HepG2 (cell line): ENCODE data around the gene RNASE11. TPM values are rescaled to one million over a fixed set of nuclear protein-coding genes. Genes with fewer than 3 reads are reported as not detected.

Experiments used
- ATAC-seq: fragments of 200-7000 bp; cut with Tn5 transposase; 3 replicates; pipeline ENCODE4 v1.9.1; 2020; ENCODE audit warnings: mild to moderate bottlenecking, moderate library complexity
- BruUV-seq: library from RNA; stranded (reverse); fragments of 400-500 nt; replicated peaks from 2 replicates; lab custom pipeline; 2021; lab: Mats Ljungman, UMichigan
- CTCF ChIA-PET: fragments of 300-600 bp; formaldehyde crosslinking; extraction: SDS; loops from one replicate; lab custom pipeline; 2021; ENCODE audit warnings: low total read pairs, inconsistent platforms, low intra/inter-chr PET ratio; lab: Yijun Ruan, JAX
- POLR2A ChIA-PET: fragments of 350-600 bp; sonication (Branson Sonifier 250); formaldehyde crosslinking; loops from one replicate; lab custom pipeline; 2020; ENCODE audit warnings: antibody characterized with exemption, inconsistent platforms; lab: Yijun Ruan, JAX
- DNase-seq: peaks from one replicate; pipeline ENCODE4 v3.0.0-alpha.2; 2015; ENCODE audit warnings: low spot score
- FAIRE-seq: peaks from 3 replicates; lab custom pipeline; 2011; peaks lifted over from hg19 to GRCh38; lab: Jason Lieb, UNC
- H2AFZ ChIP-seq: one replicate; pipeline ENCODE4 v1.6.1; 2011; ENCODE audit warnings: low read length, inconsistent platforms
- H3K27ac ChIP-seq: fragments of 300-600 bp; 3 replicates; pipeline ENCODE4 v1.8.0; 2011; ENCODE audit warnings: mixed run types, mild to moderate bottlenecking, mixed read lengths, low read length, inconsistent platforms; ENCODE audit not compliant: insufficient read depth; ENCODE audit errors: extremely low read length
- H3K27me3 ChIP-seq, 2 experiments: fragments of 200-600 bp in 1 of 2; 2 replicates in 1 of 2; 3 replicates in 1 of 2; pipeline versions ENCODE4 v1.6.0 to v1.8.0; 2011; ENCODE audit warnings: low read length in 2 of 2, mild to moderate bottlenecking in 2 of 2, moderate library complexity in 2 of 2, inconsistent platforms in 1 of 2; ENCODE audit not compliant: insufficient read depth in 2 of 2, control insufficient read depth in 1 of 2
- H3K36me3 ChIP-seq, 2 experiments: fragments of 200-600 bp in 1 of 2; replicated peaks in 1 of 2; 2 replicates in 1 of 2; 3 replicates in 1 of 2; pipeline versions ENCODE4 v1.5.1 to v1.8.0; 2011; ENCODE audit warnings: low read length in 2 of 2, inconsistent platforms in 1 of 2; ENCODE audit not compliant: insufficient read depth in 2 of 2, control insufficient read depth in 1 of 2
- H3K4me1 ChIP-seq: 2 replicates; pipeline ENCODE4 v1.5.1; 2012; ENCODE audit warnings: low read length, inconsistent platforms; ENCODE audit not compliant: insufficient read depth
- H3K4me2 ChIP-seq: 2 replicates; pipeline ENCODE4 v1.6.0; 2011; ENCODE audit warnings: low read depth, low read length, inconsistent platforms
- H3K4me3 ChIP-seq, 3 experiments: fragments of 200-600 bp in 1 of 3; sonication (generic), shearing (Covaris generic) in 1 of 3; replicated peaks in 1 of 3; 2 replicates each; pipeline ENCODE4 v1.5.1; 2011 to 2016; ENCODE audit warnings: low read length in 3 of 3, inconsistent platforms in 2 of 3, low read depth in 2 of 3, mild to moderate bottlenecking in 2 of 3, control low read depth in 1 of 3, mixed read lengths in 1 of 3; ENCODE audit not compliant: insufficient read depth in 1 of 3
- H3K79me2 ChIP-seq: one replicate; pipeline ENCODE4 v1.6.1; 2011; ENCODE audit warnings: low read length, inconsistent platforms; ENCODE audit not compliant: insufficient read depth
- H3K9ac ChIP-seq: 2 replicates; pipeline ENCODE4 v1.6.0; 2011; ENCODE audit warnings: mild to moderate bottlenecking, low read depth, low read length, inconsistent platforms; ENCODE audit not compliant: insufficient read depth
- H3K9me3 ChIP-seq: 2 replicates; pipeline ENCODE4 v1.5.1; 2012; ENCODE audit warnings: mild to moderate bottlenecking, low read length
- H4K20me1 ChIP-seq: 2 replicates; pipeline ENCODE4 v1.6.0; 2011; ENCODE audit warnings: inconsistent platforms, mild to moderate bottlenecking, low read length, moderate library complexity; ENCODE audit not compliant: insufficient read depth
- EP300 ChIP-seq, 3 experiments: sonication (generic) in 1 of 3; formaldehyde crosslinking in 1 of 3; IDR thresholded peaks; 2 replicates each; pipeline versions ENCODE4 v1.5.1 to v1.6.1; 2011 to 2020; ENCODE audit warnings: low read depth in 2 of 3, low read length in 2 of 3, borderline replicate concordance in 1 of 3, improper control_type of control experiment in 1 of 3, mild to moderate bottlenecking in 1 of 3, missing genetic modification reagents in 1 of 3, moderate library complexity in 1 of 3
- GABPA ChIP-seq, 2 experiments: IDR thresholded peaks; 2 replicates each; pipeline ENCODE4 v1.6.1; 2011 to 2016; ENCODE audit warnings: low read depth in 2 of 2, low read length in 1 of 2, missing biosample characterization in 1 of 2, missing genetic modification characterization in 1 of 2
- ONECUT2 ChIP-seq: sonication (generic); formaldehyde crosslinking; IDR thresholded peaks from 2 replicates; pipeline ENCODE4 v1.4.0; 2020; ENCODE audit warnings: missing genetic modification reagents
- SMARCC2 ChIP-seq: fragments of 450-650 bp; IDR thresholded peaks from 2 replicates; pipeline ENCODE4 v1.6.1; 2017; ENCODE audit warnings: antibody characterized with exemption, mild to moderate bottlenecking
- ZNF205 ChIP-seq: IDR thresholded peaks from 2 replicates; pipeline ENCODE4 v1.6.1; 2018; ENCODE audit warnings: missing biosample characterization, missing genetic modification reagents
- WGBS: methylation state at CpG from one replicate; pipeline ENCODE4 v1.1.6; 2017; ENCODE audit warnings: low lambda C conversion rate; 5-methylcytosine and 5-hydroxymethylcytosine counted together
- in situ Hi-C: cut with HindIII; loops from 2 replicates; pipeline ENCODE4 v1.10.0; 2017; ENCODE audit warnings: low pct_unique_long_range_greater_than_20kb; ENCODE audit not compliant: extremely low pct_ligation_motif_present
- intact Hi-C: fragments of 100-400 bp; cut with micrococcal nuclease; formaldehyde crosslinking; loops from one replicate; pipeline ENCODE4 v1.10.0; 2022; ENCODE audit not compliant: unreplicated experiment
- polyA plus RNA-seq, 8 experiments: library from polyadenylated mRNA; depleted of rRNA in 3 of 8; stranded (reverse) in 7 of 8; unstranded in 1 of 8; fragments of >200 nt; fragmentation: Illumina TruSeq in 4 of 8; extraction: Trizol in 4 of 8; gene quantifications; 2 replicates each; pipeline versions ENCODE4 v1.2.1 to v1.2.3, GENCODE V29; 2011 to 2016; ENCODE audit warnings: low read depth in 4 of 8, missing spikeins in 1 of 8, mixed read lengths in 1 of 8; ENCODE audit not compliant: insufficient read depth in 1 of 8
- total RNA-seq, 5 experiments: library from RNA; depleted of rRNA; stranded (reverse); fragments of >200 nt; fragmentation: Illumina TruSeq; extraction: Trizol; gene quantifications; 2 replicates each; pipeline ENCODE4 v1.2.3, GENCODE V29; 2016; ENCODE audit warnings: low read depth in 1 of 5
- TF ChIP-seq, protein P1 (sequence below): sonication (generic); formaldehyde crosslinking; IDR thresholded peaks from 2 replicates; pipeline ENCODE4 v1.4.0; 2020; ENCODE audit warnings: missing genetic modification reagents
- TF ChIP-seq, protein P2 (sequence below): sonication (generic); formaldehyde crosslinking; IDR thresholded peaks from 2 replicates; pipeline ENCODE4 v1.4.0; 2020; ENCODE audit warnings: missing genetic modification reagents
- TF ChIP-seq, protein P3 (sequence below): sonication (generic); formaldehyde crosslinking; IDR thresholded peaks from 2 replicates; pipeline ENCODE4 v1.4.0; 2020; ENCODE audit warnings: missing genetic modification reagents
- TF ChIP-seq, protein P4 (sequence below): sonication (generic); formaldehyde crosslinking; IDR thresholded peaks from 2 replicates; pipeline ENCODE4 v1.4.0; 2020; ENCODE audit warnings: missing genetic modification reagents

Gene RNASE11
- total and polyA plus RNA-seq, 2 of the 13 experiments (the other 11 are each of a cell fraction or from before 2014, with no cell fraction given): not detected

DNA sequence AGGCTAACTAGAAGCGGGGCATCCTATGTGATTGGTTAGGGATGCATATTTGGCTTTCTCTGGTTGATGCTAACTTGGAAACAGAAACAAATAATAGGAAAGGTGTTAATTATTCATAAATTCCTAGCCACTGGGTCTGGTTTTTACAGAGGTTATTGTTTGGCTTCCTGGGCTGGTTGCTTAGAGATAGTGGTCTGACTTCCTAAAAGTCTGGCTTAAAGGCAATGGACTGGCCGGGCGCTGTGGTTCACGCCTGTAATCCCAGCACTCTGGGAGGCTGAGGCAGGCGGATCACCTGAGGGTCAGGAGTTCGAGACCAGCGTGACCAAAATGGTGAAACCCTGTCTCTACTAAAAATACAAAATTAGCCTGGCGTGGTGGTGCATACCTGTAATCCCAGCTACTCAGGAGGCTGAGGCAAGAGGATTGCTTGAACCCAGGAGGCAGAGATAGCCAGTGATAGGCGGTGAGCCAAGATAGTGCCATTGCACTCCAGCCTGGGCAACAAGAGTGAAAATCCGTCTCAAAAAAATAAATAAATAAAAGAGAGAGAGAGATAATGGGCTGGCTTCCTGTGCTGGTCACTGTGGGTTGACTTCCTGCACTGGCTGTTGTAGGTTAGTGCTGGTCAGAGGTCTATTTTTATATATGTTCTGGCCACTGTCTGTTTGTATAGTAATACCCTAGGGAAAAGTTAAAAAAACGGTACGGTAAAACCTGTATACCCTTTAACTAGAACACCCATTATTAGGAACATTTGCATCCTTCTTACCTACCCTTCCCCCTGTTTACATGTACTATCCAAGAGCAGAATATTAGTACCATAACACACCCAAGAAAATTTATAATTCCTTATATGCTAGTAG is 29.6 kb upstream of the RNASE11 start:
- FAIRE-seq (no peak), DNase-seq (no peak), ATAC-seq (no peak)
- in situ Hi-C loops: loop anchor here (25.0 kb wide), 1 partner anchor 155 kb away; the partner anchor contains the start of genes APEX1, OSGEP, PIP4P1 and PNP
- ChIA-PET CTCF (no interaction called here), POLR2A (no interaction called here)
- Histone ChIP-seq H4K20me1 (no peaks in the 10 kb centered on the region), H3K4me1 (peaks cover 84% of the 10 kb centered on the region), H3K9me3 (no peaks in the 10 kb centered on the region), H3K79me2 (no peaks in the 10 kb centered on the region), H2AFZ (no peak overlapping the region), H3K4me2 (no peak overlapping the region), H3K27ac (no peak overlapping the region), H3K36me3 (no peaks in the 10 kb centered on the region), H3K4me3 (no peak overlapping the region), H3K27me3 (no peaks in the 10 kb centered on the region; a peak in 1 of 5 replicates), H3K9ac (no peak overlapping the region)
- intact Hi-C loops: no loop called here
- 70% methylated on average over 12 of the region's 12 CpGs for WGBS
- no TSS peak for BruUV-seq
- TF ChIP-seq, protein P1, sequence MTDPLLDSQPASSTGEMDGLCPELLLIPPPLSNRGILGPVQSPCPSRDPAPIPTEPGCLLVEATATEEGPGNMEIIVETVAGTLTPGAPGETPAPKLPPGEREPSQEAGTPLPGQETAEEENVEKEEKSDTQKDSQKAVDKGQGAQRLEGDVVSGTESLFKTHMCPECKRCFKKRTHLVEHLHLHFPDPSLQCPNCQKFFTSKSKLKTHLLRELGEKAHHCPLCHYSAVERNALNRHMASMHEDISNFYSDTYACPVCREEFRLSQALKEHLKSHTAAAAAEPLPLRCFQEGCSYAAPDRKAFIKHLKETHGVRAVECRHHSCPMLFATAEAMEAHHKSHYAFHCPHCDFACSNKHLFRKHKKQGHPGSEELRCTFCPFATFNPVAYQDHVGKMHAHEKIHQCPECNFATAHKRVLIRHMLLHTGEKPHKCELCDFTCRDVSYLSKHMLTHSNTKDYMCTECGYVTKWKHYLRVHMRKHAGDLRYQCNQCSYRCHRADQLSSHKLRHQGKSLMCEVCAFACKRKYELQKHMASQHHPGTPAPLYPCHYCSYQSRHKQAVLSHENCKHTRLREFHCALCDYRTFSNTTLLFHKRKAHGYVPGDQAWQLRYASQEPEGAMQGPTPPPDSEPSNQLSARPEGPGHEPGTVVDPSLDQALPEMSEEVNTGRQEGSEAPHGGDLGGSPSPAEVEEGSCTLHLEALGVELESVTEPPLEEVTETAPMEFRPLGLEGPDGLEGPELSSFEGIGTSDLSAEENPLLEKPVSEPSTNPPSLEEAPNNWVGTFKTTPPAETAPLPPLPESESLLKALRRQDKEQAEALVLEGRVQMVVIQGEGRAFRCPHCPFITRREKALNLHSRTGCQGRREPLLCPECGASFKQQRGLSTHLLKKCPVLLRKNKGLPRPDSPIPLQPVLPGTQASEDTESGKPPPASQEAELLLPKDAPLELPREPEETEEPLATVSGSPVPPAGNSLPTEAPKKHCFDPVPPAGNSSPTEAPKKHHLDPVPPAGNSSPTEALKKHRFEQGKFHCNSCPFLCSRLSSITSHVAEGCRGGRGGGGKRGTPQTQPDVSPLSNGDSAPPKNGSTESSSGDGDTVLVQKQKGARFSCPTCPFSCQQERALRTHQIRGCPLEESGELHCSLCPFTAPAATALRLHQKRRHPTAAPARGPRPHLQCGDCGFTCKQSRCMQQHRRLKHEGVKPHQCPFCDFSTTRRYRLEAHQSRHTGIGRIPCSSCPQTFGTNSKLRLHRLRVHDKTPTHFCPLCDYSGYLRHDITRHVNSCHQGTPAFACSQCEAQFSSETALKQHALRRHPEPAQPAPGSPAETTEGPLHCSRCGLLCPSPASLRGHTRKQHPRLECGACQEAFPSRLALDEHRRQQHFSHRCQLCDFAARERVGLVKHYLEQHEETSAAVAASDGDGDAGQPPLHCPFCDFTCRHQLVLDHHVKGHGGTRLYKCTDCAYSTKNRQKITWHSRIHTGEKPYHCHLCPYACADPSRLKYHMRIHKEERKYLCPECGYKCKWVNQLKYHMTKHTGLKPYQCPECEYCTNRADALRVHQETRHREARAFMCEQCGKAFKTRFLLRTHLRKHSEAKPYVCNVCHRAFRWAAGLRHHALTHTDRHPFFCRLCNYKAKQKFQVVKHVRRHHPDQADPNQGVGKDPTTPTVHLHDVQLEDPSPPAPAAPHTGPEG (CRISPR knock-in tag): no peak
- TF ChIP-seq GABPA (IDR thresholded peaks at IDR 0.05; ENCODE audit: low read depth, low read length): no peak
- TF ChIP-seq GABPA (CRISPR knock-in tag; IDR thresholded peaks at IDR 0.05; ENCODE audit: low read depth): peak; percentile 20; the same call in 1 of the 2 replicates
- TF ChIP-seq, protein P2, sequence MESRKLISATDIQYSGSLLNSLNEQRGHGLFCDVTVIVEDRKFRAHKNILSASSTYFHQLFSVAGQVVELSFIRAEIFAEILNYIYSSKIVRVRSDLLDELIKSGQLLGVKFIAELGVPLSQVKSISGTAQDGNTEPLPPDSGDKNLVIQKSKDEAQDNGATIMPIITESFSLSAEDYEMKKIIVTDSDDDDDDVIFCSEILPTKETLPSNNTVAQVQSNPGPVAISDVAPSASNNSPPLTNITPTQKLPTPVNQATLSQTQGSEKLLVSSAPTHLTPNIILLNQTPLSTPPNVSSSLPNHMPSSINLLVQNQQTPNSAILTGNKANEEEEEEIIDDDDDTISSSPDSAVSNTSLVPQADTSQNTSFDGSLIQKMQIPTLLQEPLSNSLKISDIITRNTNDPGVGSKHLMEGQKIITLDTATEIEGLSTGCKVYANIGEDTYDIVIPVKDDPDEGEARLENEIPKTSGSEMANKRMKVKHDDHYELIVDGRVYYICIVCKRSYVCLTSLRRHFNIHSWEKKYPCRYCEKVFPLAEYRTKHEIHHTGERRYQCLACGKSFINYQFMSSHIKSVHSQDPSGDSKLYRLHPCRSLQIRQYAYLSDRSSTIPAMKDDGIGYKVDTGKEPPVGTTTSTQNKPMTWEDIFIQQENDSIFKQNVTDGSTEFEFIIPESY: no peak
- TF ChIP-seq, protein P3, sequence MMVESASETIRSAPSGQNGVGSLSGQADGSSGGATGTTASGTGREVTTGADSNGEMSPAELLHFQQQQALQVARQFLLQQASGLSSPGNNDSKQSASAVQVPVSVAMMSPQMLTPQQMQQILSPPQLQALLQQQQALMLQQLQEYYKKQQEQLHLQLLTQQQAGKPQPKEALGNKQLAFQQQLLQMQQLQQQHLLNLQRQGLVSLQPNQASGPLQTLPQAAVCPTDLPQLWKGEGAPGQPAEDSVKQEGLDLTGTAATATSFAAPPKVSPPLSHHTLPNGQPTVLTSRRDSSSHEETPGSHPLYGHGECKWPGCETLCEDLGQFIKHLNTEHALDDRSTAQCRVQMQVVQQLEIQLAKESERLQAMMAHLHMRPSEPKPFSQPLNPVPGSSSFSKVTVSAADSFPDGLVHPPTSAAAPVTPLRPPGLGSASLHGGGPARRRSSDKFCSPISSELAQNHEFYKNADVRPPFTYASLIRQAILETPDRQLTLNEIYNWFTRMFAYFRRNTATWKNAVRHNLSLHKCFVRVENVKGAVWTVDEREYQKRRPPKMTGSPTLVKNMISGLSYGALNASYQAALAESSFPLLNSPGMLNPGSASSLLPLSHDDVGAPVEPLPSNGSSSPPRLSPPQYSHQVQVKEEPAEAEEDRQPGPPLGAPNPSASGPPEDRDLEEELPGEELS (CRISPR knock-in tag): peak; percentile 63
- TF ChIP-seq ZNF205 (CRISPR knock-in tag): no peak
- TF ChIP-seq ONECUT2 (CRISPR knock-in tag): no peak
- TF ChIP-seq, protein P4, sequence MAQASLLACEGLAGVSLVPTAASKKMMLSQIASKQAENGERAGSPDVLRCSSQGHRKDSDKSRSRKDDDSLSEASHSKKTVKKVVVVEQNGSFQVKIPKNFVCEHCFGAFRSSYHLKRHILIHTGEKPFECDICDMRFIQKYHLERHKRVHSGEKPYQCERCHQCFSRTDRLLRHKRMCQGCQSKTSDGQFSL (CRISPR knock-in tag): no peak
- TF ChIP-seq SMARCC2: no peak
- TF ChIP-seq EP300 (IDR thresholded peaks at IDR 0.05; ENCODE audit: low read depth in 2 of 2, low read length in 2 of 2): no peak
- TF ChIP-seq EP300 (CRISPR knock-in tag; IDR thresholded peaks at IDR 0.05; ENCODE audit: borderline replicate concordance): no peak
